Inferior parietal cortex (tissue), 1 donor: ENCODE results near the gene GLT8D2.
"Not testable (repeated sequence)": the region's sequence is repeated elsewhere in the genome, so short reads cannot be mapped to it uniquely, and the experiment has no call there.

Experiments
- DNase-seq: peaks from one replicate; pipeline ENCODE4 v3.0.0-alpha.2; 2016; ENCODE audit errors: extremely low spot score

Gene GLT8D2

DNA sequence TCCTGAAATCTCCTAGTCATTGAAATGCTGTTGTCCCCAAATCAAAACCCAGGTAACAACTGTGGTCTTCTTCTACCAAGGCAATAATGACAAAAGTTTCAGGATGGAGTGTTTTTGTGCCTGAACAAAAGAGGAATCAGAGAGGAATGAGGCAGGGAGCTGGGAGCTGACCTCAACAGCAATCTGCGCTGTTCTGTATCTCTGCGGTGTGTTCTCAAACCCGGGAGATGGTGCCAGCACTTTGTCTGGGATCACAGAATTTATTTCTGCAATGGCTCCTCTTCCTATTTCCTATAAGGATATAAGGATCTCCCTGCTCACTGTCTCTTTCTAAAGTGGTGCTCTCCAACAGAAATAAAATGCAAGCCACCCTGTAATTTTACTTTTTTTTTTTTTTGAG is 449 bp upstream of the GLT8D2 start:
- no peak for DNase-seq

DNA sequence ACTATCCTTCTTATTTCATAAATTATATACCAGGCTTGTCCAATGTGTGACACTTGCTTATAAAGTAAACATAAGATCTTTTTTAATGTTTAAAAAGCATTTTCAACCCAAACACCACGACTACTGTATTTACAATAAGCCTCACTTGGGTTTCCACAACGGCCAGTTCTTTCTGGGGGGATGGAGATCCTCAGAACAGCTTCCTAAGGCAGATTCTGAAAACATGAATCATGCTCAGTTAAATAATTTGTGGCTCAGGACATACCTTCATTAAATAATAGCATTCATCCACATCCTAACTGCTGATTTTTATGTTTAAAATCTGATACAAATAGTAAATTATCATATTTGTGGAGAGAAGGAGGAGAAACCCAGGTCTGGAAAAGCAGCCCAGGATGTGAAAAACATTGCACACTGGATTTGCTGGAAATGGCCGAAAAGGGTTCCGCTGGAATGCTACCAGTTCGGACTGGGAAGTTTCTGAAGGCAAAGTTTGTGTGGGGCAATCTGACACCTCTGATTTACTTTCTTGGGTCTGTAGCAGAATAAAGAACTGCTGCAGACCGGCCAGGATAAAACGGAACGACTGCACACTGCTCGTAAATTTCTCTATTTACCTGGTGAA is 597 bp downstream of the GLT8D2 start:
- DNase-seq, result no peak

DNA sequence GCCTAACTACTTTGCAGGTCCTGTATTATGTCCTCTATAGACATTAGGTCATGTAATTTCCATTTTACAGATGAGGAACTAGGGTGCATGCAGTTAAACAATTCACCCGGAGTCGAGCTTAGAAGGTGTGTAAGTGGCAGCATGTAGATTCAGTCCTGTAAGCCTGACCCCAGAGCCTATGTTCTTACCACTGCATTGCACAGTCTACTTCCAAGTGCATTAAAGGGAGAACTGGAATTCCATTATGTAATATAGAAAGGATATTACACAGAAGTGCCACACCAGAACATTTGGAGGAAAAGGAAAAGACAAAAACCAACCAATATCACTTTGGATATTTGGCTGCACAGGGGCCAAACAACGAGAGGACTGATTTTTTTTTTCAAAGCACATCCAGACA is 1.2 kb downstream of the GLT8D2 start:
- no peak for DNase-seq

- DNase-seq, result no peak
Measured at GRCh38 chr12:104048162-104048561, 1.8 kb downstream of the GLT8D2 start.

GRCh38 chr12:104046306-104046705 is 3.7 kb downstream of the GLT8D2 start:
- DNase-seq, result no peak

GRCh38 chr12:104044158-104044557 is 5.8 kb downstream of the GLT8D2 start:
- DNase-seq, result no peak

DNA sequence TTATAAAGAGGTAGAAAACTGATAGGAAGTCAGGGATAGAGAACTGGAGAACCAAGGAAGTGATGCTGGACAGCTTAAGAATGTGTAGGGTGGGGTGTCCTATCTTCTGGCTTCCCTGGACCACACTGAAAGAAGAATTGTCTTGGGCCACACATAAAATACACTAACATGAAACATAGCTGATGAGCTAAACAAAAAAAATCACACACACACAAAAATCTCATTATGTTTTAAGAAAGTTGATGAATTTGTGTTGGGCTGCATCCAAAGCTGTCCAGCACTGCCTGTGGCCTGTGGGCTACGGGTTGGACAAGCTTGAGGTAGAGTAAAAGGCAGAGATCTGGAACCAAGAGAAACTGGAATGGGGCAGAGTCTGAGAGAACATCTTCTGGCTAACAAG is 7.4 kb downstream of the GLT8D2 start:
- no peak for DNase-seq

DNA sequence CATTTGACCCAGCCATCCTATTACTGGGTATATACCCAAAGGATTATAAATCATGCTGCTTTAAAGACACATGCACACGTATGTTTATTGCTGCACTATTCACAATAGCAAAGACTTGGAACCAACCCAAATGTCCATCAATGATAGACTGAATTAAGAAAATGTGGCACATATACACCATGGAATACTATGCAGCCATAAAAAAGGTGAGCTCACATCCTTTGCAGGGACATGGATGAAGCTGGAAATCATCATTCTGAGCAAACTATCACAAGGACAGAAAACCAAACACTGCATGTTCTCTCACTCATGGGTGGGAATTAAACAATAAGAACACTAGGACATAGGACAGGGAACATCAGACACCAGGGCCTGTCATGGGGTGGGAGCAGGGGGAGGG is 10.2 kb downstream of the GLT8D2 start:
- DNase-seq, result not testable (repeated sequence)

DNA sequence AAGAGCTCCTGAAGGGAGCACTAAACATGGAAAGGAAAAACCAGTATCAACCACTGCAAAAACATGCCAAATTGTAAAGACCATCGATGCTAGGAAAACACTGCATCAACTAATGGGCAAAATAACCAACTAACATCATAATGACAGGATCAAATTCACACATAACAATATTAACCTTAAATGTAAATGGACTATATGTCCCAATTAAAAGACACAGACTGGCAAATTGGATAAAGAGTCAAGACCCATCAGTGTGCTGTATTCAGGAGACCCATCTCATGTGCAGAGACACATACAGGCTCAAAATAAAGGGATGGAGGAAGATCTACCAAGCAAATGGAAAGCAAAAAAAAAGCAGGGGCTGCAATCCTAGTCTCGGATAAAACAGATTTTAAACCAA is 13.8 kb downstream of the GLT8D2 start:
- not testable (repeated sequence) for DNase-seq

- not testable (repeated sequence) for DNase-seq
Measured at GRCh38 chr12:104030596-104030995, 19.4 kb downstream of the GLT8D2 start.

GRCh38 chr12:104026841-104027599 is 23.0 kb downstream of the GLT8D2 start:
- no peak for DNase-seq

DNA sequence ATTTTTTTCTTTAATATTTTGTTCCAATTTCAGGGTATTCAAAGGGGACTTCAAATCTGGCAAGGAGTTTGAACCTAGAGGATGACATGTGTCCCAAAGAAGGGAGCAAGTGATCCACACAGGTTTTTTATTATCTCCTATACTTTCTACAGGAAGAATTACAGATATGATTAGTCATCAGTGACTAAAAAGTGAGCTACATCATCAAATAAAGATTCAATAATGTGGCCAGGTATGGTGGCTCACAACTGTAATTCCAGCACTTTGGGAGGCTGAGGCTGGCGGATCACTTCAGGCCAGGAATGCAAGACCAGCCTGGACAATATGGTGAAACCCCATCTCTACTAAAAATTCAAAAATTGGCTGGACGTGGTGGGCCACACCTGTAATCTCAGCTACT is 24.2 kb downstream of the GLT8D2 start:
- DNase-seq, result no peak

DNA sequence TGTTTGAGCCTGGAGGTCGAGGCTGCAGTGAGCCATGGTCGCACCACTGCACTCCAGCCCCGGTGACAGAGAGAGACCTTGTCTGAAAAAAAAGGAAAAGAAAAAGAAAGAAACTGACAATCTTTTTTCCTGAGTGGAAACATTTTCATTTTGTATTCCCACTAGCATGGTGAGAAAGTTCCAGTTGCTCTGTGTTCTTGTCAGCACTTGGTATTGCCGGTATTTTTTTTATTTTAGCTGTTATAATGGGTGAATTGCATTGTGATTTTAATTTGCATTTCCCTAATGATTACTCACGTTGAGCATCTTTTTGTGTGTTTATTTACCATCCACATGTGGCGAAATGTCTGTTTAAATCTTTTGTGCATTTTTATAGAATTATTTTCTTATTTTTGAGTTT is 25.6 kb downstream of the GLT8D2 start:
- no peak for DNase-seq

GRCh38 chr12:104023710-104024109 is 26.3 kb downstream of the GLT8D2 start:
- DNase-seq, result no peak

GRCh38 chr12:104022786-104023185 is 27.2 kb downstream of the GLT8D2 start:
- DNase-seq, result no peak

DNA sequence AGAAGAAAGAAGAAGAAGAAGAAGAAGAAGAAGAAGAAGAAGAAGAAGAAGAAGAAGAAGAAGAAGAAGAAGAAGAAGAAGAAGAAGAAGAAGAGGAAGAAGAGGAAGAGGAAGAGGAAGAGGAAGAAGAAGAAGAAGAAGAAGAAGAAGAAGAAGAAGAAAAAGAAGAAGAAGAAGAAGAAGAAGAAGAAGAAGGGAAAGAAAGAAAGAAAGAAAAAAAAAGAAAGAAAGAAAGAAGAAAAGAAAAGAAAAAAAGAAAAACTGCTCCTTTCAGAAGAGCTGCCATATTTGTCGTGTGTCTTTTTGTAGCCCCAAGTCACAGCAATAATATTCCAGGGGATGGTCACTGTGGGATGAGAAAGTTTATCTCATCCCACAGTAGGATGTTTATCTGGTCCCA is 28.1 kb downstream of the GLT8D2 start:
- not testable (repeated sequence) for DNase-seq

- DNase-seq, result no peak
Measured at GRCh38 chr12:104012331-104012730, 37.7 kb downstream of the GLT8D2 start.

DNA sequence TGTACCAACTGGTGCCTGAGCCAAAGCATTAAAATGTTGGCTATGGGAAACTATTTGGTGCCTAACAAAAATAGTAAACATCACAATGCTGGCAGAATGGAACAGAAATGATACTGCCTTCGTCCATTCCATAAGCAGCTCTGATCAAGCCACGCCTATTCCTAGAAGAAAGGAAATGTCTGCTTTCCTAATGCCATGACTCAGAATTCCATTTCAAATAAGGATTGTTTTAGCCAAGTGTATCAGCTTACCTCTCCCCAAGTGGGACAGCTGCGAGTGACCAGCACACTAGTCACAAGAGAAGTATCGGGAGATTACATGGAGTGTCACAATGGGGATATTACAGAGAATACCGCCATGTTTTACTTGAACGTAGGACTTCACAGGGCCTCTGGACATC is 38.7 kb downstream of the GLT8D2 start:
- DNase-seq, result no peak

DNA sequence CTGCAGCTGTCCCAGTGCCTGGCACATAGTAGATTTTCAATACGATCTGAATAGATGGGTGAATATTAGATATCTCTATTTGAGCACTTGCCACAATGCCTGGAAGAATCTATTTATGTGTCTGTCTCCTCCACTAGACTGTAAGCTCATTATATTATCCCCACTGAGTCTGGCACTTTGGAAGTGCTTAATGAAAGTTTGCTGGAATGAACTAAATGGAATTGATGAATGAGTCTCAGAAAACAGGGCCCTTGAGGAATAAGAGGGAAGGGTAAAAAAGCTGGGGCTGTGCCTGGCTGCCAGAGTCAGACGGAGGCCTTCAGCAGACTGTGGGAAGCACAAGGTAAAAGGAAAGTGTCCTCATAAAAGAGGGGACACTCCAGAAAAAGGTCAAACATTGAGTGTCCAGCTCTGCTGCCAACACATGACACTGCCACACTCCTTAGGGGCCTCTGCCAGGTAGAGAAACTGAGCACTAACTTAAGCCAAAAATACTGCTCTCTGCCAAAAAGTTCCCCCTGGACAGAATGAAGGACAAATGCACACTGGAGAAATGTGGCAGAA is 39.3 kb downstream of the GLT8D2 start:
- DNase-seq, result no peak

- DNase-seq, result no peak
Measured at GRCh38 chr12:104010121-104010520, 39.9 kb downstream of the GLT8D2 start.

DNA sequence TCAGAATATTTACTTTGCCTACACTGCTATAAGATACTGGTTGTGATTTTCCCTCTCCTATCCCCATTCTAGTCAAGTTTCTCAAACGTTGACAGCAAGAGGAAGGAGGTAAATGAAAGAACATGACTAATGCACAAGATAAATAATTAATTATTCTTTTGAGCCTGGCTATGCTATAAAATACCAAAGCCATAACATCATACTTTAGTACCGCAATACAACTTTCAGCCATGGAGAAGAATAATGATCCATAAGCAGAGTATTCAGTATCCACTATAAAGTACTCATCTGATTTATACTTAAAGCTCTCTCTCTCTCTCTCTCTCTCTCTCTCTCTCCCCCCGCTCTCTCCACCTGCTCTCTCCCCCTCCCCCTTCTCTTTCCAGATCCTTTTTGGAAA is 43.1 kb downstream of the GLT8D2 start:
- no peak for DNase-seq

DNA sequence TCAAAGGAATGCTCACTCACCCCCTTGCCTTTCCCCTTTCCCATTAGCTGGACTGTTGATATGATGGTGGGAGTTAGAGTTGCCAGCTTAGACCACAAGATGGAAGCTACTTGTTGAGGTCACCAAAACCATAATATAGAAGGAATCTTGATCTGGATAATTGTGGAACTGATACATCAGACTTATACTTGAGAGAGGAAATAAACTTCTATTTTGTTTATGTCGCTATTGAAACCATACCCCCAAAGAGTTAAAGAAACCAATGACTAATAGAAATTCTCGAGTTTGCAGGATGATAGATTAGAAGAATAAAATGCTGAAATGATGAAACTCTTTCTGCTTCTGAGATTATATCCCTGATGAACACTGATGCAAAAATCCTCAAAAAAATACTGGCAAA is 46.4 kb downstream of the GLT8D2 start:
- DNase-seq, result no peak

- DNase-seq, result no peak
Measured at GRCh38 chr12:104002686-104003085, 47.3 kb downstream of the GLT8D2 start.
